Vein endothelial cell (primary cell): ENCODE results near the gene ZDHHC11B. TPM values are rescaled to one million over a fixed set of nuclear protein-coding genes. Genes with fewer than 3 reads are reported as not detected.

Experiments
- total RNA-seq: library from RNA; depleted of rRNA; stranded (reverse); fragments of >200 nt; gene quantifications from 2 replicates; pipeline ENCODE4 v1.2.3, GENCODE V29; 2012

The ZDHHC11B gene
- under 0.01 TPM in 1 of 2 replicates, not detected in the other for total RNA-seq

GRCh38 chr5:784428-785177 lies at the start of gene ZDHHC11B:
Gene ZDHHC11B, minus strand, starts transcription at chr5:784729. Its CDS starts 17,810 bp downstream, at chr5:766919.

GRCh38 chr5:693271-694041 lies 91.1 kb downstream of the ZDHHC11B start, which contains the start of gene TPPP:
Gene TPPP, minus strand, starts transcription at chr5:693352. Its CDS starts 15,292 bp downstream, at chr5:678060.

Other genes starting within 250 kb of the ZDHHC11B start
- 2.6 and 4.1 TPM in 2 replicates for gene CEP72, start 172.4 kb downstream of the ZDHHC11B start, total RNA-seq
- gene TPPP, start 91.4 kb downstream of the ZDHHC11B start, total RNA-seq = under 0.01 TPM in 2 replicates
- 0.33 and 0.67 TPM in 2 replicates for gene ZDHHC11, start 66.3 kb upstream of the ZDHHC11B start, total RNA-seq
- 42.8 and 46.1 TPM in 2 replicates for gene BRD9, start 108.1 kb upstream of the ZDHHC11B start, total RNA-seq
- 25.2 and 35.3 TPM in 2 replicates for gene TRIP13, start 108.2 kb upstream of the ZDHHC11B start, total RNA-seq
- gene NKD2, start 224.1 kb upstream of the ZDHHC11B start, total RNA-seq = 0.29 and 0.33 TPM in 2 replicates